ENCODE data around the gene EXOC4. TPM values are rescaled to one million over a fixed set of nuclear protein-coding genes. Genes with fewer than 3 reads are reported as not detected.

The EXOC4 gene
- total RNA-seq, 1 experiment from 2014 or later = 66.2 TPM

GRCh38 chr7:133367561-133367960 lies 114.7 kb downstream of the EXOC4 start:
- intact Hi-C loops (cut with micrococcal nuclease; ENCODE audit: unreplicated experiment) = no loop called here
- H3K4me3 Mint-ChIP-seq (ENCODE audit: unreplicated experiment) = no peak overlapping the region
- H3K27ac Mint-ChIP-seq (ENCODE audit: unreplicated experiment) = no peak overlapping the region
- POLR2A ChIA-PET = no interaction called here
- CTCF ChIA-PET = no interaction called here
- no peak for DNase-seq
- Histone ChIP-seq H3K9me3 (no peaks in the 10 kb centered on the region), H3K4me3 (ENCODE audit: low read depth, low read length) (no peak overlapping the region), H3K36me3 (ENCODE audit: control insufficient read depth, insufficient read depth, low read length) (no peaks in the 10 kb centered on the region), H3K27me3 (replicated peaks; ENCODE audit: control insufficient read depth, insufficient read depth, low read length) (no peaks in the 10 kb centered on the region), H3K4me1 (no peaks in the 10 kb centered on the region)
- no peaks in the 10 kb centered on the region for H3K27me3 Mint-ChIP-seq (ENCODE audit: insufficient read depth, unreplicated experiment)
- TF ChIP-seq, protein P1, sequence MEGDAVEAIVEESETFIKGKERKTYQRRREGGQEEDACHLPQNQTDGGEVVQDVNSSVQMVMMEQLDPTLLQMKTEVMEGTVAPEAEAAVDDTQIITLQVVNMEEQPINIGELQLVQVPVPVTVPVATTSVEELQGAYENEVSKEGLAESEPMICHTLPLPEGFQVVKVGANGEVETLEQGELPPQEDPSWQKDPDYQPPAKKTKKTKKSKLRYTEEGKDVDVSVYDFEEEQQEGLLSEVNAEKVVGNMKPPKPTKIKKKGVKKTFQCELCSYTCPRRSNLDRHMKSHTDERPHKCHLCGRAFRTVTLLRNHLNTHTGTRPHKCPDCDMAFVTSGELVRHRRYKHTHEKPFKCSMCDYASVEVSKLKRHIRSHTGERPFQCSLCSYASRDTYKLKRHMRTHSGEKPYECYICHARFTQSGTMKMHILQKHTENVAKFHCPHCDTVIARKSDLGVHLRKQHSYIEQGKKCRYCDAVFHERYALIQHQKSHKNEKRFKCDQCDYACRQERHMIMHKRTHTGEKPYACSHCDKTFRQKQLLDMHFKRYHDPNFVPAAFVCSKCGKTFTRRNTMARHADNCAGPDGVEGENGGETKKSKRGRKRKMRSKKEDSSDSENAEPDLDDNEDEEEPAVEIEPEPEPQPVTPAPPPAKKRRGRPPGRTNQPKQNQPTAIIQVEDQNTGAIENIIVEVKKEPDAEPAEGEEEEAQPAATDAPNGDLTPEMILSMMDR (IDR thresholded peaks at IDR 0.05; ENCODE audit: insufficient read depth in 1 of 2, low read depth in 1 of 2, low read length in 1 of 2, severe bottlenecking in 1 of 2, unreplicated experiment in 1 of 2) = no peak
- no TSS peak for BruUV-seq (replicated peaks)
- no peaks in the 10 kb centered on the region for H3K4me1 Mint-ChIP-seq (ENCODE audit: low read depth, unreplicated experiment)
- no peaks in the 10 kb centered on the region for H3K36me3 Mint-ChIP-seq (ENCODE audit: insufficient read depth, unreplicated experiment)
- H3K9me3 Mint-ChIP-seq (ENCODE audit: unreplicated experiment) = no peaks in the 10 kb centered on the region

GRCh38 chr7:133369130-133369529 lies 116.3 kb downstream of the EXOC4 start:
- TF ChIP-seq, protein P1 (IDR thresholded peaks at IDR 0.05; ENCODE audit: insufficient read depth in 1 of 2, low read depth in 1 of 2, low read length in 1 of 2, severe bottlenecking in 1 of 2, unreplicated experiment in 1 of 2) = no peak
- BruUV-seq (replicated peaks) = no TSS peak
- DNase-seq = no peak
- intact Hi-C loops (cut with micrococcal nuclease; ENCODE audit: unreplicated experiment) = no loop called here
- H3K27me3 ChIP-seq (replicated peaks; ENCODE audit: control insufficient read depth, insufficient read depth, low read length) = no peaks in the 10 kb centered on the region
- H3K9me3 Mint-ChIP-seq (ENCODE audit: unreplicated experiment) = no peaks in the 10 kb centered on the region
- no peaks in the 10 kb centered on the region for H3K27me3 Mint-ChIP-seq (ENCODE audit: insufficient read depth, unreplicated experiment)
- no peak overlapping the region for H3K4me3 Mint-ChIP-seq (ENCODE audit: unreplicated experiment)
- no peaks in the 10 kb centered on the region for H3K36me3 ChIP-seq (ENCODE audit: control insufficient read depth, insufficient read depth, low read length)
- H3K4me1 ChIP-seq = no peaks in the 10 kb centered on the region
- no peaks in the 10 kb centered on the region for H3K4me1 Mint-ChIP-seq (ENCODE audit: low read depth, unreplicated experiment)
- no peaks in the 10 kb centered on the region for H3K9me3 ChIP-seq
- no peak overlapping the region for H3K27ac Mint-ChIP-seq (ENCODE audit: unreplicated experiment)
- POLR2A ChIA-PET = no interaction called here
- H3K4me3 ChIP-seq (ENCODE audit: low read depth, low read length) = no peak overlapping the region
- no peaks in the 10 kb centered on the region for H3K36me3 Mint-ChIP-seq (ENCODE audit: insufficient read depth, unreplicated experiment)
- CTCF ChIA-PET = no interaction called here

GRCh38 chr7:133371616-133372015 lies 118.7 kb downstream of the EXOC4 start:
- Mint-ChIP-seq H3K27me3 (ENCODE audit: insufficient read depth, unreplicated experiment) (no peaks in the 10 kb centered on the region), H3K4me3 (ENCODE audit: unreplicated experiment) (no peak overlapping the region), H3K36me3 (ENCODE audit: insufficient read depth, unreplicated experiment) (no peaks in the 10 kb centered on the region), H3K9me3 (ENCODE audit: unreplicated experiment) (no peaks in the 10 kb centered on the region), H3K4me1 (ENCODE audit: low read depth, unreplicated experiment) (no peaks in the 10 kb centered on the region), H3K27ac (ENCODE audit: unreplicated experiment) (no peak overlapping the region)
- TF ChIP-seq, protein P1 (IDR thresholded peaks at IDR 0.05; ENCODE audit: insufficient read depth in 1 of 2, low read depth in 1 of 2, low read length in 1 of 2, severe bottlenecking in 1 of 2, unreplicated experiment in 1 of 2) = no peak
- CTCF ChIA-PET = no interaction called here
- Histone ChIP-seq H3K4me3 (ENCODE audit: low read depth, low read length) (no peak overlapping the region), H3K9me3 (no peaks in the 10 kb centered on the region), H3K36me3 (ENCODE audit: control insufficient read depth, insufficient read depth, low read length) (no peaks in the 10 kb centered on the region), H3K4me1 (no peaks in the 10 kb centered on the region), H3K27me3 (replicated peaks; ENCODE audit: control insufficient read depth, insufficient read depth, low read length) (no peaks in the 10 kb centered on the region)
- BruUV-seq (replicated peaks) = no TSS peak
- intact Hi-C loops (cut with micrococcal nuclease; ENCODE audit: unreplicated experiment) = no loop called here
- POLR2A ChIA-PET = no interaction called here
- no peak for DNase-seq
